ENCODE results near the gene SAPCD2. TPM values are rescaled to one million over a fixed set of nuclear protein-coding genes. Genes with fewer than 3 reads are reported as not detected.
A peak's percentile ranks its signal among the peaks of the same experiment; 100 is the strongest.

Gene SAPCD2
- total and polyA plus RNA-seq, 2 of the 4 experiments (the other 2 are of a cell fraction), result 3.4 to 4.9 TPM

DNA sequence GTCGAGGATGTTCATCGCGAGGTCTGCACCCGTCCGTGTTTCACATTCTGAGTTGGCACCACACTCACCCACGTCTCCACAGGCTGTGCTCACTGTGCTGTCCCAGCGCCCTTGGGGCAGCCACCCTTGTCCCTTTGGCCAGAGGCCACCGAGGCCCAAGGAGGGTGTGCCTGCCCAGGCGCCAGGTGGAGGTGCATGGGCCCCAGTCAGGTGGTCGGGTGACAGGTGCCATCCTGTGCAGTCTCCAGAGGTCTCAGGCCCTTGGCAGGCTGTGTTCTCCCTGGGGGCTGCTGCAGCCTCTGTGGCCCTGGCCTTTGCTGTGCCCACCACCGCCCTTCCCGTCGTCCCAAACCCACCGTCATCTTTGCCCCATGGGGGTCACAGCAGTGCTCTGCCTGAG, 28.9 kb upstream of the SAPCD2 start:
- dilution Hi-C loops (cut with HindIII; ENCODE audit: low sequenced_read_pairs, unreplicated experiment), result no loop called here
- BruUV-seq (replicated peaks), result no TSS peak
- intact Hi-C loops (cut with micrococcal nuclease), result no loop called here
- Histone ChIP-seq H3K27me3 (ENCODE audit: control insufficient read depth, insufficient read depth, low read length) (no peaks in the 10 kb centered on the region), H3K4me1 (ENCODE audit: control insufficient read depth, insufficient read depth, low read length) (no peaks in the 10 kb centered on the region), H3K36me3 (ENCODE audit: control insufficient read depth, insufficient read depth, low read length) (peaks cover 68% of the 10 kb centered on the region), H3K79me1 (ENCODE audit: low read depth in 1 of 2, low read length in 2 of 2) (peaks cover 0 to 23% of the 10 kb centered on the region in 2 experiments; a peak in 3 of 4 replicates), H4K8ac (ENCODE audit: low read depth in 2 of 2, low read length in 2 of 2) (no peak overlapping the region), H2BK5ac (ENCODE audit: low read depth, low read length, poor library complexity, severe bottlenecking) (no peak overlapping the region), H4K91ac (ENCODE audit: insufficient read depth, low read depth, low read length) (no peak overlapping the region), H3K9ac (ENCODE audit: low read depth, low read length) (no peak overlapping the region), H3K9me3 (ENCODE audit: control insufficient read depth, insufficient read depth, low read length) (no peaks in the 10 kb centered on the region; the same call in 1 of the 2 replicates), H3K23ac (ENCODE audit: low read depth, low read length) (no peak overlapping the region), H2AK9ac (replicated peaks; ENCODE audit: low read depth, low read length, poor library complexity) (peak overlapping the region; percentile 57), H3K4me2 (ENCODE audit: low read depth, low read length) (no peak overlapping the region), H2AFZ (replicated peaks; ENCODE audit: low read length, poor library complexity) (no peak overlapping the region), H2BK15ac (ENCODE audit: low read depth, low read length) (no peak overlapping the region), H2BK120ac (ENCODE audit: low read depth, low read length) (no peak overlapping the region), H3K4me3 (ENCODE audit: insufficient read depth, low read depth, low read length) (no peak overlapping the region), H3K56ac (ENCODE audit: extremely low read depth, insufficient read depth, low read length) (no peak overlapping the region), H2AK5ac (ENCODE audit: low read depth, low read length) (no peak overlapping the region), H3K27ac (ENCODE audit: insufficient read depth, low read length) (no peak overlapping the region), H3K18ac (ENCODE audit: low read depth, low read length) (no peak overlapping the region), H4K20me1 (ENCODE audit: insufficient read depth, low read length) (peaks cover 5% of the 10 kb centered on the region), H3K4ac (ENCODE audit: low read depth, low read length) (no peak overlapping the region), H3K9me1 (ENCODE audit: insufficient read depth, low read length) (peaks cover 2% of the 10 kb centered on the region; the same call in 1 of the 2 replicates), H2BK20ac (ENCODE audit: low read depth, low read length) (no peak overlapping the region), H4K5ac (ENCODE audit: low read depth, low read length) (no peak overlapping the region), H3K14ac (replicated peaks; ENCODE audit: low read depth, low read length) (no peak overlapping the region)
- ATAC-seq (ENCODE audit: low read depth) (no peak), DNase-seq (no peak)
- TF ChIP-seq CEBPB (IDR thresholded peaks at IDR 0.05; ENCODE audit: low read depth, low read length) (no peak), RAD21 (IDR thresholded peaks at IDR 0.05; ENCODE audit: low read length) (no peak), NFE2L2 (IDR thresholded peaks at IDR 0.05; ENCODE audit: low read depth, low read length) (no peak), SMC3 (IDR thresholded peaks at IDR 0.05; ENCODE audit: low read depth, low read length) (no peak), RFX5 (IDR thresholded peaks at IDR 0.05; ENCODE audit: low read depth, low read length) (no peak), CHD1 (IDR thresholded peaks at IDR 0.05; ENCODE audit: low read depth, low read length) (no peak), FOS (IDR thresholded peaks at IDR 0.05; ENCODE audit: low read depth, low read length) (no peak), ELK1 (IDR thresholded peaks at IDR 0.05; ENCODE audit: borderline replicate concordance, low read depth, low read length) (no peak), MXI1 (IDR thresholded peaks at IDR 0.05; ENCODE audit: borderline replicate concordance, low read depth, low read length) (no peak), POLR2A (IDR thresholded peaks at IDR 0.05; ENCODE audit: low read depth, low read length) (no peak), RCOR1 (IDR thresholded peaks at IDR 0.05; ENCODE audit: insufficient replicate concordance, low read length) (no peak), MAZ (IDR thresholded peaks at IDR 0.05; ENCODE audit: borderline replicate concordance, low read depth, low read length) (no peak), BHLHE40 (IDR thresholded peaks at IDR 0.05; ENCODE audit: low read depth, low read length) (no peak)
- TF ChIP-seq, protein P1, sequence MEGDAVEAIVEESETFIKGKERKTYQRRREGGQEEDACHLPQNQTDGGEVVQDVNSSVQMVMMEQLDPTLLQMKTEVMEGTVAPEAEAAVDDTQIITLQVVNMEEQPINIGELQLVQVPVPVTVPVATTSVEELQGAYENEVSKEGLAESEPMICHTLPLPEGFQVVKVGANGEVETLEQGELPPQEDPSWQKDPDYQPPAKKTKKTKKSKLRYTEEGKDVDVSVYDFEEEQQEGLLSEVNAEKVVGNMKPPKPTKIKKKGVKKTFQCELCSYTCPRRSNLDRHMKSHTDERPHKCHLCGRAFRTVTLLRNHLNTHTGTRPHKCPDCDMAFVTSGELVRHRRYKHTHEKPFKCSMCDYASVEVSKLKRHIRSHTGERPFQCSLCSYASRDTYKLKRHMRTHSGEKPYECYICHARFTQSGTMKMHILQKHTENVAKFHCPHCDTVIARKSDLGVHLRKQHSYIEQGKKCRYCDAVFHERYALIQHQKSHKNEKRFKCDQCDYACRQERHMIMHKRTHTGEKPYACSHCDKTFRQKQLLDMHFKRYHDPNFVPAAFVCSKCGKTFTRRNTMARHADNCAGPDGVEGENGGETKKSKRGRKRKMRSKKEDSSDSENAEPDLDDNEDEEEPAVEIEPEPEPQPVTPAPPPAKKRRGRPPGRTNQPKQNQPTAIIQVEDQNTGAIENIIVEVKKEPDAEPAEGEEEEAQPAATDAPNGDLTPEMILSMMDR (conservative IDR thresholded peaks at IDR 0.05; ENCODE audit: low read depth, low read length), result no peak
- TF ChIP-seq, protein P2, sequence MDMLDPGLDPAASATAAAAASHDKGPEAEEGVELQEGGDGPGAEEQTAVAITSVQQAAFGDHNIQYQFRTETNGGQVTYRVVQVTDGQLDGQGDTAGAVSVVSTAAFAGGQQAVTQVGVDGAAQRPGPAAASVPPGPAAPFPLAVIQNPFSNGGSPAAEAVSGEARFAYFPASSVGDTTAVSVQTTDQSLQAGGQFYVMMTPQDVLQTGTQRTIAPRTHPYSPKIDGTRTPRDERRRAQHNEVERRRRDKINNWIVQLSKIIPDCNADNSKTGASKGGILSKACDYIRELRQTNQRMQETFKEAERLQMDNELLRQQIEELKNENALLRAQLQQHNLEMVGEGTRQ (IDR thresholded peaks at IDR 0.05; ENCODE audit: low read depth, low read length), result no peak
- ChIA-PET POLR2A (ENCODE audit: unreplicated experiment) (no interaction called here), CTCF (no interaction called here)
- WGBS, 2 experiments (ENCODE audit: extremely low coverage in 2 of 2, insufficient read length in 1 of 2), result 97% methylated on average over 9 of the region's 14 CpGs; no CpG with 5 or more reads in 1 of the 2 experiments
- in situ Hi-C loops (cut with MboI; ENCODE audit: low sequenced_read_pairs), result no loop called here
